Measurements from ENCODE around the gene GRHL3.

The GRHL3 gene

GRCh38 chr1:24345334-24345733 is 26.2 kb downstream of the GRHL3 start:
- DNase-seq, result no peak

DNA sequence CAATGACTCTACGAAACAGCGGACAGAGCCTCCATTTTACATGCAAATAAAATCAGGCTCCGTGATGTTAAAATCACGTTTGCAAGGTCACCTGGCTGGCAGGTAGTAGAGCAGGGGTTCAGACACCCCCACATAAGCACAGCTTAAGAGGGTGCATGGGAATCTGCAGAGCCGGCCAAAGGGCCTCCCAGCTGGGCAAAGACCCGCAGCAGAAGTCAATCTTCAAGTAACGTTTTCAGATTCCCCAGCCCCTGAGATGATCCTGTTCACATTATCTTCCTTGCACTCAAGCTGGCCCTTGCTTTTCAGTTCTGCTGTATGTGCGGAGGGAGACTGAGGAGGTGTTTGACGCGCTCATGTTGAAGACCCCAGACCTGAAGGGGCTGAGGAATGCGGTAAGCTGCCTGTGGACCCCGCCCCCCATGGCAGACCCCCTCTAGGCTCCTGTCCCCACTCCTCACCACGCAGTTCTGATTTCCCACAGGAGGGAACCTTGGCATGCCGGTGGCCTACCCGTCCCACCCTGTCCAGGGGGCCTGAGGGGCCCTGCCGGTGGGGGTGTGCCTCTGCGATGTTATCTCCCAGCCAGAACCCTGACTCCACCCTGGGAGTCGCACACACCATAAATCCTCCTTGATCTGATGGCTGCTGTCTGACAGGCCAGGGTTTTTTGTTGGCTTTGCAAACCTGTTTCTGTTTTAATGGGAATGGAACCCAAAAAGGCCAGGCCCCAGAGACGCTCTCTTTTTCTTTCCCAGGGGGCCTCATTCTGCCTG is 28.2 kb downstream of the GRHL3 start:
- DNase-seq, result no peak

DNA sequence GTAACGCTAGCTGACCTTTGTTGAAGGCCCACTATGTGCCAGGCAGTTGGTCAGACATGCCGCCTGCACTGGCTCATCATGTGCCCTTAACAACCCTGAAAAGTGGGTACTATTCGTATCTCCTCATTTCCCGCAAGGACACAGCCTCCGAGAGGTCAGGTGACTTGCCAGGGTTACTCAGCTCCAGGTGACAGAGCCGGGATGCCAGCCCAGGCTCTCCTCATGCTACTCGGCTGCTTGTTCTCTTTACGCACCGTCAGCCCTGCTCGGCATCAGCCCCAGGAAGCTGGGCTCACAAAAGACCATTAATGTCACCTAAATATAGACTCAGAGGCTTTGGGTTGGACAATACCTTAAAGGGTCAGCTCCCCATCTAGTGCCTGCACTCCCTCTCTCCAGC is 29.0 kb downstream of the GRHL3 start:
- DNase-seq, result no peak

- no peak for DNase-seq
Observed at GRCh38 chr1:24349891-24350290, 30.7 kb downstream of the GRHL3 start.

DNA sequence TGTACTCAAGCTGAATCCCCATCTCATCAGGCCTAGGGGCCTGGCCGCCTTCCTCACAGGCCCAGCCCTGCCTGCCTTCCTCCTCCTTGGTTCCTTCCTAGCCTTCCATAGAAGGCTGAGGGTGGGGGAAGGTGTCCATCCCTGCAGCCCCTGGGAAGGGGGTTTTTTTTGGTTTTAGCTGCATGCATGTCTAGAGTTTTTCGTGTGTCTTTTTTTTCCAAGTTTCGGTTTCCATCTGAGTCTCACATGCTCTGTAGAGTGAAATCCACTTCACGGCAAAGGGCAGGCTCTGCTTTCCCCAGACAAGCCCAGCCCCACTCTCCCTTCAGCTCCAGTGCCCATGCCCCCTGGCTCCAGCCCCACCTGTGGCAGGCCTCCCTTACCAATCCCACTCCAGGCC is 32.1 kb downstream of the GRHL3 start:
- no peak for DNase-seq

DNA sequence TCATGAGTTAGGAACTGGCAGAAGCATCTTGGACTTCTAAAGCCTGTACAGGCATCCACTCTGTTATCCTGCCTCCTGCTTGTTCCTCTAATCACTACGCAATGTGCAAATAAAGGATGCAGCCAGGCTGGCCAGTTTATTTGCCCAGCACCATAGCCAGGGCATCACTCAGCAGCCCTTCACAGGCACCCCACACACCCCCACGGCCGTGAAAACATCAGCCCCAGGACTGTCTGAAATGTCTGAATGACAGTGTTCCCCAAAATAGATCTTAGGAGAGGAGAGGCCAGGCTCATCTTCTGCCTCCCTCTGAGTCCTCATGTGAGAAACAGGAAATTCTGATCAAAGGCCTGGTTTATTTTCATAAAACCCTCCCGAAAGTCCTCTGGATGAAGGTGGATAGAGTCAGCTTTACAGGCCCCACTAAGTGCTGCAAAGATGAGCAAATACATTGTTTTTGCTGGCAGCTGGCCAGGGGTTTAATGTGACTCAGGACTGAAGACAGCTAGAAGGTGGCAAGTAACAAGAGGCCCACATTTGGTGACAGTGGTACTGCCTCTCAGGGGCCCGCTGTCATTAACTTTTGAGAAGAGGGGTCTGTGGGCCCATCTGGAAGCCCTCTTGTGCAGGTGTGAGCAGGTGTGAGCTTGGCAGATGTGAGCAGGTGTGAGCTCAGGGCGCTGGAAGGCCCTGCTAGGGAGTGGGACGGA is 32.9 kb downstream of the GRHL3 start:
- peak; percentile 13 for DNase-seq

DNA sequence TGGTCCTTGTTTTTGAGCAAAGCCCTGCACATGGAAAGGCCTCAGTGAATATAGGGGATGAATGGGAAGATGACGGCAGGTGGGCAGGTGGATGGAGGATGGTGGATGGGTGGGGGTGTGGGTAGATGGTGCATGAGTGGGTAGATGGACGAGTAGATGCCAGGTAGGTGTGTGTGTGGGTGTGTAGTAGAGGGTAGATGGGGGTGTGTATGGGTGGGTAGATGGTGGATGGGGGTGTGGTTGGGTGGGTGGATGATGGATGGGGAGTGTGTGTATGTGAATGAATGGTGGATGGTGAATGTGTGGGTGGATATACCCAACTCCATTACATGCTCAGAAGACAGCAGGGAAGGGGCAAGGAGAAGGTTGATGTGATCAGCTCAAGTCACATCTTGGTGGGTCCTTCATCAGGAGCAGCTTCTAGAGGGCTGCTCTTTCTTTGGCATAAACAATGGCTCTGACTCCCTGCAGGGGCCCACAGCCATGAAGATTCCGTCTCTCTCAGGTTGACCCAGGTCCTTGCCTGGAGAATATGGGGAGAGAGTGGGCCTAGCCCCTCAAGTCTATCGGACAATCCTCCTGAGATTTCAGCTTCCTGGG is 34.2 kb downstream of the GRHL3 start:
- no peak for DNase-seq

DNA sequence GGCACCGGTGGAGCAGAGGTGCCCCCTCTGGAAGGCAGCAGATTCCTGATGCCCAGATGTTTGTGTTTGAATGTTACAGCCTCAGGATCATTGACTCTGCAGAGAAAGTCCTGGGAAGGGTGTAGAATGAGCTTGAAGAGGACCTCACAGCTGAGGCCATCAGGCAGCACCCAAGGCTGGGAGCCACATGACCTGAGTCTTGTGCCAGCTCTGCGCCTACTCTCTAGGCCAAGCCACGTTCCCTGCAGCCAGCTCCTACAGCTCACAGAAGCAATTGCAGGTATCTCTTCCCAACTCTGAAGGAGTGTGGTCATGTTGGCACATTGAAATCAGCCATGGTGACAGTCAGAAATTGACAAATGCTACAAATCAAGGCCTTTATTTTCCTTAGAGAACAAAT is 36.3 kb downstream of the GRHL3 start:
- no peak for DNase-seq

GRCh38 chr1:24357038-24357437 is 37.9 kb downstream of the GRHL3 start:
- DNase-seq, result no peak

DNA sequence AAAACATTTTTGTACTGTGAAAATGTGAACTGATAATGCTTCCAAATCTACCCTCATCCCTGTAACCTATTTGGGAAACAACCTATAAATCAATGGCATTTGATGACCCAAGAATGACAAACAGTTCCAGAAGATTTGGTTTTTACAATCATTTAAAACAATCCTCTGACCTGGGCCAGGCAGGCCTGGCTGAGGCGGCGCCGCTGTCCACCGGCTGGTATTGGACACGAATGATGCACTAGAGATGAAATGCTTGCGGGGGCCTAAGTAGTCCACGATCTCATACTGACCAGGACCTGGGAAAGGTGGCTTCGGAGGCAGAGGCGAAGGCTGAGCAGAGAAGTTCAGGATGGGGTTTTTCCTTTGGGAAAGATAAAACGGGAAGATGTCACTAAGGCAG is 41.5 kb downstream of the GRHL3 start:
- DNase-seq, result no peak

DNA sequence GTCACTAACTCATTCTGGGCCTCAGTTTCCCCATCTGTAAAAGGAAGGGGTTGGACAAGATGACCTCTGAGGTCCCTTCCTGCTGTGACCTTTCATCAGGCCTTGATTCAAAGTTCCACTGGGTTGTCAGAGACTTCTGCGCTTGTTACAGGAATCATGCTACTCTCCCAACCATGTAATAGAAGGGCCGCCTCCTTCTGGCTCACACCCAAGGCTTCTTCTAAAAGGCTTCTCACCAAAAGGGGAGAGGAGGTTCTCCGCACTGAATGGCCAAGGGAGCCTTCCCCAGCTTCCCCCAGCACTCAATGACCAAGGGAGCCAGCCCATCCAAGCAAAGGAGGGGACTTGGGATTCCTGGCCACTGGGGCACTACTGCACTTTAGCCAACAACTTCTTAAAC is 42.7 kb downstream of the GRHL3 start:
- DNase-seq, result no peak

GRCh38 chr1:24362396-24362795 is 43.2 kb downstream of the GRHL3 start:
- no peak for DNase-seq

GRCh38 chr1:24362982-24363614 is 43.9 kb downstream of the GRHL3 start:
- no peak for DNase-seq

- DNase-seq, result no peak
Observed at GRCh38 chr1:24363994-24364393, 44.8 kb downstream of the GRHL3 start.

- no peak for DNase-seq
Observed at GRCh38 chr1:24364605-24364974, 45.4 kb downstream of the GRHL3 start.

DNA sequence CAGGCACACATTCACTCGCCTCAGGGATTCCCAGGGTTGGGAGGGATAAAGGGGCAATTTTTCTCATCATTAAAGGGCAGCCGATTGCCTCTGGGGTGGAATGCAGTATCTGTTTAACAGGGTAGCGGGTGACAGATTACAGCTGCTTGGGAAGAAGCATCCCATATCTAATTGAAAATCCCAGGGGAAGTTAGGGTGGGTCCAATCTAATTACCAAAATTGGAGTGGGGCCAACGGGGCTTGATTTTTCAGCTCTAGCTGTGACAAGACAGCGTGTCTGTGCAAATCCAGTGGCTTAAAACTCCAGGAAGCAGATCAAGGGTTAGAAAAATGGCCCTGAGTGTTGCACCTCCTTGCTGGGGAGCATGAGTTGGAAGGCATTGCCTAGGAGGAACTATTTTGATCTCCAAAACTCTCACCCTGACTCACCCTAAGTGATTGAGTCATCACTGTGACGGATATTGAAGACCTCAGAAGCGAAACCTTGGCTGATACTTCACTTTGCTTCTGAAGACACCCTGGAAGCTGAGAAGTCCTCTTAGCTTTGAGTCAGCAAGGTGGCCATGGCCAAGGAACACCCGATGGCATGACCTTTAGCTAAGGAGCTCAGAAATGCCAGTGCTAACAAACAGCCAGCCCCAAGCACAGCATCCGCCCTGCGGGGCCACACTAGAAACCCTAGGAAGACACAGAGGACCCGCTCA is 46.0 kb downstream of the GRHL3 start:
- DNase-seq, result no peak

GRCh38 chr1:24366707-24367106 is 47.5 kb downstream of the GRHL3 start:
- no peak for DNase-seq

DNA sequence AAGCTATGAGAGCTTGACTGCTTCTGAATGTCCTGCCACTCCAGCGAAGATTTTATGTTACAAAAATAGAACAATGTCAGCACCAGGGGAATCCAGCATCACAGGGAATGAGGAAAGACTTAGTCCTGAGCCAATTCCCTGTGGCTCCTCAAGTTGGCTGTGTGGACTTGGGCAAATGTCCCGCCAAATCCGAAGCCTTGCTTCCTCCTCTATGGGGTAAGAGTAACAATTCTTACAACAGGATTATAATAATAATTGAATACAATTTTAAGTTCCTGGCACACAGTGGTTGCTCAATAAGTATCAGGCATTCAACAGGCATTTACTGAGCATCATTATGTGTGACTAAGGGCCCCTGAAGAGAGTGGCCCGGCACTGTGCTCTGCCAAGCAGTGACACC is 50.0 kb downstream of the GRHL3 start:
- no peak for DNase-seq

DNA sequence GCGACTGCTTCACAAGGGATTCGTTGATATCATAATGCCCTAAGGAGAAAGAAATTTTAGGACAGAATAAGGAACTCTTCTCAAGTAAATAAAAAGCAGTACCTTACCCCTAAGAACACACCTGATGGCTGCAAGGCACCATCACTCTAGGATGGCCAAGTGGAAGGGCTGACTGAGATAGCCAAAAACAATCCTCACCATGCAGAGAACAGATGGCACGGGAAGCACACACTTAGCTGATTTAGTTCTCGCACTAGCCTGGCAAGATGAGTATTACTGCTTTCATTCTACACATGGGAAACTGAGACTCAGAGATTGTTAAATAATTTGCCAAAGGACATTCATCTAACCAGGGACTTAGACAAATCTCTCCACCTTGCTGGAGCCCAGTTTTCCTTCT is 50.6 kb downstream of the GRHL3 start:
- no peak for DNase-seq

DNA sequence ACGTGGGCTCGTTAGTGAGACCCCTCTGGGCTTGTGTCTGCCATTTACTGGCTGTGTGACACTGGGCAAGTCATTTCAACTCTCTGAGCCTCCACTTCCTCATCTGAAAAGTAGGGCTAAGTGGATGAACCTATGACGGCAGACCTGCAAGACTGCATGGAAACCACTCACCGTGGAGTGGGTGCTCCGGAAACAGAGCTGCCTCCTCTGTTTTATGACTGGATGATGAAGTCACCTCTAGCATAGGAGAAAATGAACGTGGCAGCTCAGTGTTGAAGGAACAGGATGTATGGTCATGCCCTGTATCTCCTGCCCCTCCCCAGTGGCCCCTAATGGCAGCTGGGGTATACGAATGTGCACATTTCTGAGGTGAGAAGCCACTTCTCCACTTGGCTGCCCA is 53.9 kb downstream of the GRHL3 start:
- no peak for DNase-seq

GRCh38 chr1:24373710-24374109 is 54.6 kb downstream of the GRHL3 start:
- no peak for DNase-seq

DNA sequence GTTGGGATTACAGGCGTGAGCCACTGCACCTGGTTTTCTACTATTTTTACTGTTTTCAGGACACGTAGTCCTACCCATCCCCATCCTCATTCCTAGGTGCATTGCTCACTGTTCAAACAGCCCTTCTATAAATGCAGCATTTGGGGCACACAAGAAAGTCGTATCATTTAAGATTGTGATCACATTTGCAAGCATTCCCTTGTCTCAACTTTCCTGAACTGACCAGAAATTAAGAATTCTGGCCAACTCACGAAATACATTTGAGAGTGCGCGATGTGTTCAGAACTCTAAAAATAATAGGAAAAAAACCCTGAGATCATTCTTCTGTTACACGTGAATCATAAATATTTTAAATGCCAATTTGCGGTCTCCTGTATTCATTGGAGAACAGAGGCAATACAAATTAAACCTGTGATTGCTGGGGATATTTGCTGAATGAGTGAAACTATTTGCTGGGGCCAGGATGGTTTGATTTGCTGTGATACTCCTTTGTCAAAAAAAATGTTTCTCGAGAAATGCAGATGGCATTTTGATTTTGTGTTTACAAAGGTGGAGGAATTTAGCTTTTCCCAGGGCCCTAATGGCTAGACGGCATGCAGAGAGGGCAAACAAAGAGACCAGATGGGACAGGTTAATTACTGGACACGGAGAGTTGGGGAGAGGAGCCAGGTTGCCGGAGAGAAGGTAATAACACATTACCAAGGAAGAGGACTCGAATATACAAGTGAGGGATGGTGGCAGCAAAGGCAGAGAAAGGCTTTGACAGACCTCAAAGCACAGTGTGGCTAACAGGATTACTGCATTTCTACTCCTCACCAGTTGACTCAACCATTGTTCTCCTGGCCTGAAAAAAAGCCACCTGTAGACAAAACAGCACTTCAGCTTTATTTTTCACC is 56.0 kb downstream of the GRHL3 start:
- DNase-seq, result no peak
